H9 (cell line): ENCODE measurements around the gene KIAA1586. TPM values are rescaled to one million over a fixed set of nuclear protein-coding genes. Genes with fewer than 3 reads are reported as not detected.

Source experiments
- DNase-seq: peaks from one replicate; pipeline ENCODE4 v3.0.0-alpha.2; 2017
- H2AFZ ChIP-seq: one replicate; pipeline ENCODE4 v1.6.1; 2013; ENCODE audit warnings: mild to moderate bottlenecking, low read length, control low read depth, moderate library complexity
- H2AK5ac ChIP-seq: 2 replicates; pipeline ENCODE4 v1.6.1; 2013; ENCODE audit warnings: low read length, control low read depth, mixed read lengths; ENCODE audit not compliant: insufficient read length
- H2BK120ac ChIP-seq: one replicate; pipeline ENCODE4 v1.6.1; 2013; ENCODE audit warnings: low read depth, mild to moderate bottlenecking, low read length, control low read depth, inconsistent platforms; ENCODE audit not compliant: poor library complexity, severe bottlenecking
- H2BK12ac ChIP-seq: 2 replicates; pipeline ENCODE4 v1.6.1; 2013; ENCODE audit warnings: low read length, control low read depth, mixed read lengths, low read depth; ENCODE audit not compliant: insufficient read length
- H2BK15ac ChIP-seq: 2 replicates; pipeline ENCODE4 v1.6.1; 2013; ENCODE audit warnings: low read depth, low read length, control low read depth
- H2BK20ac ChIP-seq: one replicate; pipeline ENCODE4 v1.6.1; 2013; ENCODE audit warnings: low read depth, mild to moderate bottlenecking, low read length, control low read depth, inconsistent platforms; ENCODE audit not compliant: poor library complexity, severe bottlenecking
- H2BK5ac ChIP-seq: 2 replicates; pipeline ENCODE4 v1.6.1; 2013; ENCODE audit warnings: low read length, control low read depth, mixed read lengths; ENCODE audit not compliant: insufficient read length
- H3K14ac ChIP-seq: 2 replicates; pipeline ENCODE4 v1.6.1; 2013; ENCODE audit warnings: low read length, control low read depth; ENCODE audit not compliant: insufficient read depth
- H3K18ac ChIP-seq: 2 replicates; pipeline ENCODE4 v1.6.1; 2013; ENCODE audit warnings: low read depth, mild to moderate bottlenecking, mixed read lengths, low read length, control low read depth; ENCODE audit not compliant: insufficient read length
- H3K23ac ChIP-seq: 2 replicates; pipeline ENCODE4 v1.6.1; 2013; ENCODE audit warnings: low read length, control low read depth, mixed read lengths, low read depth; ENCODE audit not compliant: insufficient read length
- H3K23me2 ChIP-seq: 2 replicates; pipeline ENCODE4 v1.6.1; 2013; ENCODE audit warnings: low read depth, mild to moderate bottlenecking, mixed read lengths, low read length, control low read depth; ENCODE audit not compliant: insufficient read length, poor library complexity, severe bottlenecking
- H3K27ac ChIP-seq: 2 replicates; pipeline ENCODE4 v1.5.1; 2013; ENCODE audit warnings: low read length, control low read depth, mixed read lengths, low read depth; ENCODE audit not compliant: insufficient read length
- H3K27me3 ChIP-seq: 2 replicates; pipeline ENCODE4 v1.6.1; 2013; ENCODE audit warnings: low read length, control low read depth, inconsistent platforms; ENCODE audit not compliant: insufficient read depth
- H3K4ac ChIP-seq: 2 replicates; pipeline ENCODE4 v1.6.1; 2013; ENCODE audit warnings: low read depth, mild to moderate bottlenecking, control low read depth, inconsistent platforms, low read length, moderate library complexity
- H3K4me1 ChIP-seq: 2 replicates; pipeline ENCODE4 v1.6.1; 2013; ENCODE audit warnings: low read length, control low read depth, inconsistent platforms; ENCODE audit not compliant: insufficient read depth
- H3K4me2 ChIP-seq: 2 replicates; pipeline ENCODE4 v1.6.1; 2013; ENCODE audit warnings: low read length, control low read depth, mixed read lengths; ENCODE audit not compliant: insufficient read length, insufficient read depth
- H3K56ac ChIP-seq: 2 replicates; pipeline ENCODE4 v1.6.1; 2013; ENCODE audit warnings: low read depth, mild to moderate bottlenecking, mixed read lengths, low read length, control low read depth; ENCODE audit not compliant: insufficient read length
- H3K79me1 ChIP-seq: 2 replicates; pipeline ENCODE4 v1.6.1; 2013; ENCODE audit warnings: low read depth, mild to moderate bottlenecking, moderate library complexity, low read length, control low read depth, inconsistent platforms; ENCODE audit not compliant: insufficient read depth, poor library complexity, severe bottlenecking
- H3K79me2 ChIP-seq: 2 replicates; pipeline ENCODE4 v1.6.1; 2013; ENCODE audit warnings: low read length, control low read depth, inconsistent platforms; ENCODE audit not compliant: insufficient read depth
- H3K9ac ChIP-seq: 2 replicates; pipeline ENCODE4 v1.6.1; 2013; ENCODE audit warnings: low read length, control low read depth, mixed read lengths; ENCODE audit not compliant: insufficient read length; ENCODE audit errors: extremely low read depth
- H3K9me3 ChIP-seq: one replicate; pipeline ENCODE4 v1.6.1; 2013; ENCODE audit warnings: low read depth, low read length, inconsistent platforms; ENCODE audit not compliant: control insufficient read depth
- H3T11ph ChIP-seq: one replicate; pipeline ENCODE4 v1.6.1; 2013; ENCODE audit warnings: mild to moderate bottlenecking, low read length, control low read depth, inconsistent platforms
- H4K20me1 ChIP-seq: one replicate; pipeline ENCODE4 v1.6.1; 2013; ENCODE audit not compliant: control insufficient read depth, insufficient read length, insufficient read depth
- H4K5ac ChIP-seq: 2 replicates; pipeline ENCODE4 v1.6.1; 2013; ENCODE audit warnings: low read depth, mild to moderate bottlenecking, mixed read lengths, low read length, control low read depth; ENCODE audit not compliant: insufficient read length
- H4K8ac ChIP-seq: replicated peaks from 2 replicates; pipeline ENCODE4 v1.6.1; 2013; ENCODE audit warnings: low read length, control low read depth, mixed read lengths, low read depth; ENCODE audit not compliant: insufficient read length
- H4K91ac ChIP-seq: 2 replicates; pipeline ENCODE4 v1.6.1; 2013; ENCODE audit warnings: low read depth, mild to moderate bottlenecking, moderate library complexity, mixed read lengths, low read length, control low read depth; ENCODE audit not compliant: insufficient read length
- H3K27ac Mint-ChIP-seq, 3 experiments: 2 replicates in 2 of 3; 3 replicates in 1 of 3; pipeline ENCODE4 v1.8.0; 2020 to 2021; ENCODE audit warnings: mixed read lengths in 3 of 3, mild to moderate bottlenecking in 1 of 3, moderate library complexity in 1 of 3
- H3K27me3 Mint-ChIP-seq: 2 replicates; pipeline ENCODE4 v1.8.0; 2021; ENCODE audit warnings: low read depth, mild to moderate bottlenecking, moderate library complexity, mixed read lengths
- H3K36me3 Mint-ChIP-seq, 3 experiments: 2 replicates in 2 of 3; 3 replicates in 1 of 3; pipeline ENCODE4 v1.8.0; 2020 to 2021; ENCODE audit warnings: low read depth in 3 of 3, mixed read lengths in 3 of 3; ENCODE audit not compliant: insufficient read depth in 1 of 3
- H3K4me1 Mint-ChIP-seq, 2 experiments: 2 replicates each; pipeline ENCODE4 v1.8.0; 2020; ENCODE audit warnings: mixed read lengths in 2 of 2
- H3K4me3 Mint-ChIP-seq, 2 experiments: 2 replicates in 1 of 2; 3 replicates in 1 of 2; pipeline ENCODE4 v1.8.0; 2020 to 2021; ENCODE audit warnings: mild to moderate bottlenecking in 2 of 2, mixed read lengths in 2 of 2, moderate library complexity in 1 of 2
- H3K9me3 Mint-ChIP-seq, 2 experiments: 2 replicates in 1 of 2; 3 replicates in 1 of 2; pipeline ENCODE4 v1.8.0; 2020; ENCODE audit warnings: mild to moderate bottlenecking in 2 of 2, mixed read lengths in 2 of 2, moderate library complexity in 1 of 2
- CTCF ChIP-seq: fragments of 200-600 bp; sonication (generic); conservative IDR thresholded peaks from 3 replicates; pipeline ENCODE4 v1.8.0; 2021; ENCODE audit warnings: antibody characterized with exemption, mild to moderate bottlenecking
- WGBS: extraction: QIAGEN DNeasy Blood & Tissue Kit; methylation state at CpG from one replicate; pipeline ENCODE4 v1.1.7; 2013; ENCODE audit warnings: missing lambda C conversion rate, low lambda C conversion rate, mixed read lengths; ENCODE audit not compliant: insufficient read length; ENCODE audit errors: extremely low coverage; 5-methylcytosine and 5-hydroxymethylcytosine counted together
- total RNA-seq: library from RNA; stranded (reverse); gene quantifications from 2 replicates; pipeline ENCODE4 v1.2.1, GENCODE V29; 2021

The KIAA1586 gene
- total RNA-seq, 1 experiment from 2014 or later, result 33.3 TPM

GRCh38 chr6:57017069-57017468 lies 29.4 kb upstream of the KIAA1586 start:
- Histone ChIP-seq H2BK15ac (no peak overlapping the region), H3K79me2 (no peaks in the 10 kb centered on the region), H3K18ac (no peak overlapping the region), H3K9ac (no peak overlapping the region), H2BK5ac (no peak overlapping the region), H3K27me3 (no peaks in the 10 kb centered on the region), H3K23me2 (no peaks in the 10 kb centered on the region), H4K91ac (no peak overlapping the region), H3K23ac (no peak overlapping the region), H2BK20ac (no peak overlapping the region), H4K20me1 (no peaks in the 10 kb centered on the region), H3K14ac (no peak overlapping the region), H2AFZ (no peak overlapping the region), H3K27ac (no peak overlapping the region), H3K9me3 (no peaks in the 10 kb centered on the region), H2BK120ac (no peak overlapping the region), H4K5ac (no peak overlapping the region), H3K56ac (no peak overlapping the region), H3K4ac (no peak overlapping the region), H3K4me1 (no peaks in the 10 kb centered on the region; the same call in 1 of the 2 replicates), H2AK5ac (no peak overlapping the region), H4K8ac (no peak overlapping the region), H3K79me1 (no peaks in the 10 kb centered on the region), H3T11ph (no peak overlapping the region), H3K4me2 (no peak overlapping the region), H2BK12ac (no peak overlapping the region)
- no peak for TF ChIP-seq CTCF
- peaks cover 11 to 16% of the 10 kb centered on the region in 2 experiments for H3K4me1 Mint-ChIP-seq
- no CpG with 5 or more reads among the region's 3 CpGs for WGBS
- H3K27me3 Mint-ChIP-seq, result no peaks in the 10 kb centered on the region
- H3K27ac Mint-ChIP-seq, result no peak overlapping the region
- no peaks in the 10 kb centered on the region for H3K36me3 Mint-ChIP-seq
- DNase-seq, result no peak
- H3K4me3 Mint-ChIP-seq, result no peak overlapping the region
- H3K9me3 Mint-ChIP-seq, result no peaks in the 10 kb centered on the region; a peak in 1 of 5 replicates
